KG1 (cell line): Measurements from ENCODE around the gene LGALS7B.
"Not testable (repeated sequence)": the region's sequence is repeated elsewhere in the genome, so short reads cannot be mapped to it uniquely, and the experiment has no call there.

Experiments
- DNase-seq: peaks from one replicate; lab custom pipeline; 2025; lab: John Stamatoyannopoulos, UW

The LGALS7B gene

GRCh38 chr19:38821230-38821825 lies 32.3 kb downstream of the LGALS7B start:
- not testable (repeated sequence) for DNase-seq

GRCh38 chr19:38825936-38826335 lies 36.9 kb downstream of the LGALS7B start:
- not testable (repeated sequence) for DNase-seq

DNA sequence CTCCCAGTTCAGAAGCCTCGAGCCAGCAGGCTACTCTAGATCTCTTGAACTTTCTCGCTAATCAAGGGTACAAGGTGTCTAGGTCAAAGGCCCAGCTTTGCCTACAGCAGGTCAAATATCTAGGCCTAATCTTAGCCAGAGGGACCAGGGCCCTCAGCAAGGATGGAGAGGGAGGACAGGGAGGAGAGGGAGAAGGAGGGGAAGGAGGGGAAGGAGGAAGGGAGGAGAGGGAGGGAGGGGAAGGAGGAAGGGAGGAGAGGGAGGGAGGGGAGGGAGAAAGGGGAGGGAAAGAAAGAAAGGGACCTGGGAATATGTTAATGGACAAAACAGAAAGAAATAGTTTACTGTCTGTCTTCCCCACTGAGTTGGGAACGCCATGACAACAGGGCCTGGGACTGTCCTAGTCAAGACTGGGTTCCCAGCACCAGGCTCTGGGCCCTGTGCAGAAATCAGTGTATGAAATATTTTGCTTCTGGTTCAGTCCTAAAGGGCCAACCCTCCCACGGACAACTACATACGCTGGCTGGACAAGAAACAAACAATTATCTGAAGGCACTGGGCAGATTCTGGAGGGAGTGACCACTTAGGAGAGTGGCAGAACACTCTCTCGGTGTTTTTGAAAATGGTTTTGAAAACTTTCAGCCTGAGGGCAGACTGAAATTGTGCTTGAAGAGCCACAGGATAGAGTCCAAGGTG lies 38.0 kb downstream of the LGALS7B start:
- DNase-seq = no peak

GRCh38 chr19:38829203-38829602 lies 40.2 kb downstream of the LGALS7B start:
- DNase-seq = not testable (repeated sequence)

- DNase-seq = no peak
These were observed 41.2 kb downstream of the LGALS7B start for GRCh38 chr19:38830039-38830733.

DNA sequence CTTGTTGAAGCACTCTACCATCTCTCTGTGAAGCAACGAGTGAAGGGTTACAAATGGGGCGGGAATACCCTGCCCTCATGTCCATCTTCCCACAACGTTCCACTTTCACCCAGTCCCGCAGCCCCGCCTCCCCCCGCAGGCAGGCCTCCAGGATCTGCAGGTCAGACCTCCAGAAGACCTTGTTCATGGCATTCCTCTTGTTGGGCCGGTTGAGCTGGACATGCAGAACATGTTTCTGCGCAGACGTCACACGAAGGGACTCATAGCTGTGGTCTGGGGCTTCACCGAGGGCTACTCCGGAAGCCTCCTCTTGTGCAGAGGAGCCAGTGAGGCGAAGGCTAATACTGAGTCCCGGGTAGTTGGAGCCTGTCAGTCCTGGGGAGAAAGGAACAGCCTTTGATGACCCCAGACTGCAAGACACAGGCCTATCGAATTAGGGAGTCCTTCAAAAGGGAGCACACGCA lies 42.2 kb downstream of the LGALS7B start:
- DNase-seq = no peak

DNA sequence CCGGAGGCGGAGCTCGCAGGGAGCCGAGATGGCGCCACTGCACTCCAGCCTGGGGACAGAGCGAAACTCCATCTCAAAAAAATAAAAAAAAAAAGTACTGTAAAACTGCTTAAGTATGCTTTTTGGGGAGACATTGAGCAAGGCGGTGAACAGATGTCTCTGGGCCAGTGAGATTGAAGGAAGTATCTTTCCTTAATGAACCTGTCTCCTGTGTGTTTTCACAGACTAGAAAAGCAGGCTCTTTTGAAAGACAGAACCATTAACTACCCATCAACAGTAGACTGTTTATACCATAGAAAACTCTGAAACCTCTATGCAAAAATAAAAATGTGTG lies 44.1 kb downstream of the LGALS7B start:
- DNase-seq = no peak

DNA sequence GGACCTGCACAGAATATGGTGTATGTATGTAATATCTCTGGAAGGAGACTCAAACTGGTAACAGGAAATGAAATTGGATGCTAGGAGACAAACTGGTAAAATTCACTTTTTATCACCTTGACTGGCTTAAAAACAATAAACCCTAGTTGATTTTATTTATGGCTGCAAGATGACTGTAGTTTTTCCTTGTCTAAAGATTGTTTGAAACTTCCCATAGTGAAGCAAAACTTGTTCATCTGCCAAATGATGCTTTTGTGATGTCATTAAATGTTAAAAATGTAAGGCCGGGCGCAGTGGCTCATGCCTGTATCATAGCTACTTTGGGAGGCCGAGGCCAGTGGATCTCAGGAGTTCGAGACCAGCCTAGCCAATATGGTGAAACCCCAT lies 45.1 kb downstream of the LGALS7B start:
- no peak for DNase-seq

GRCh38 chr19:38834590-38834989 lies 45.6 kb downstream of the LGALS7B start:
- no peak for DNase-seq

GRCh38 chr19:38836159-38836982 lies 47.4 kb downstream of the LGALS7B start:
- no peak for DNase-seq

DNA sequence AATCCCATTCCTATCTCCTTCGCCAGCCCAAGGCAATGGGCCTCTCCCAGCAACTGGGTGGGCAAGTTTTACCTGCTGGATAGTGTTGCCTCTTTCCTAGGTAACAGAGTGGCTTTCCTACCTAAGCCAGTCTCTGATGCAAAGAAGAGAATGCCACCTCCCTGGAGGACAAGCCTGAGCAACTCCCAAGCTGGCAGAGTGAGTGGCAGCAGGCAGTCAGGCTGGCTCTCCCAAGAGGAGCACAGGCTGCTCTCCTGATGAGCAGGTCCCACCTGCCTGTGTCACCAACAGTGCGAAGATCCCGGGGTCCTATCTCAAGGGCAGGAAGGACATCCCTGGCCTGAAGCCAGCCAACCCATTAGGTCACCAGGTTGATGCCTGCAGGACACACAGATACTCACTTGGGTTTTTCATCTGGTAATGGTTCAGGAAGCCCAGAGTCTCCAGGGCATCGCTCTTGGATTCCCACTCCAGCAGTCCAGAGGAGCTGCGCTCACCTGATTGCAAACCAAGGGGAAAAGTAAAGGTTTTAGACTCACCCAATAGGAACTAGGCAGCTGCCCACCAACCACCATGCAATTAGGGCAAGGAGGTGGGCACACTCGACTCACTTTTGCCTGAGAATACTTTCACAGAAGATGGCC lies 48.1 kb downstream of the LGALS7B start:
- no peak for DNase-seq

- no peak for DNase-seq
These were observed 48.7 kb downstream of the LGALS7B start for GRCh38 chr19:38837656-38838121.

DNA sequence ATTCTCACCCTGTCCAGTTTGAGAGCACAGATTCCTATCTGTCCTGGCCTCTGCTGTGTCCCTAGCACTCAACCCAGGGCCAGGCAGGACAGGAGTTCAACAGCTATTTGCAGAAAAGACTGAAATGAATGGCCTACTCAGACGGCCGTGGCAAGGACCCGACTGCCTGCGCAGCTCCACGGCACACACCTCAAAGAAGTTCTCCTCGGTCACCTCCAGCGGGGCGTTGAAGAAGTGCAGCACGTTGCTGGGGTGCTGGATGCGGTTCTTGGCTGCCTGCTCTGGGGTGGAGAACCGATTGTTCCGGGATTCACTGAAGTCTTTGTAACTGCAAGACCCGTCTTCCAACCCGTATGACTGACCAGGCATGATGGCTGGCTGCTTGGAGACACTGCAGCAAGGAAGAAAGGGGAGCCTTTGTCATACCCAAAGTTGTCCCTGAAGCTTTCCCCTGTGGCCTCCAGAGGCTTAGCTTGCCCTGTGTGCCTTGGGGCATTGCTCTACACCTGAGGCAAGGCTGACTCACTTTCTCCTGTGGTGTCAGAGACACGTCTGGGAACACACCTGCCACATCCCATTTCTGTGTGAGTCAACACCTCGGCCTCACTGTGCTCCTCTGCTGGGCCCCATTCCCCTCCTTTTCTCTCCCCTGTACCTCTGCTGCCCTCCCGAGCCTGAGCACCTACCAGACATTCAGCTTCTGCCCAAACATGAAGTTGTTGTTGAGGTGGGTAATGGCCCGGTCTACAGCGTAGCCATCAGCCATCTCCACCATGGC lies 49.4 kb downstream of the LGALS7B start:
- no peak for DNase-seq

- DNase-seq = no peak
These were observed 50.2 kb downstream of the LGALS7B start for GRCh38 chr19:38838986-38839761.

DNA sequence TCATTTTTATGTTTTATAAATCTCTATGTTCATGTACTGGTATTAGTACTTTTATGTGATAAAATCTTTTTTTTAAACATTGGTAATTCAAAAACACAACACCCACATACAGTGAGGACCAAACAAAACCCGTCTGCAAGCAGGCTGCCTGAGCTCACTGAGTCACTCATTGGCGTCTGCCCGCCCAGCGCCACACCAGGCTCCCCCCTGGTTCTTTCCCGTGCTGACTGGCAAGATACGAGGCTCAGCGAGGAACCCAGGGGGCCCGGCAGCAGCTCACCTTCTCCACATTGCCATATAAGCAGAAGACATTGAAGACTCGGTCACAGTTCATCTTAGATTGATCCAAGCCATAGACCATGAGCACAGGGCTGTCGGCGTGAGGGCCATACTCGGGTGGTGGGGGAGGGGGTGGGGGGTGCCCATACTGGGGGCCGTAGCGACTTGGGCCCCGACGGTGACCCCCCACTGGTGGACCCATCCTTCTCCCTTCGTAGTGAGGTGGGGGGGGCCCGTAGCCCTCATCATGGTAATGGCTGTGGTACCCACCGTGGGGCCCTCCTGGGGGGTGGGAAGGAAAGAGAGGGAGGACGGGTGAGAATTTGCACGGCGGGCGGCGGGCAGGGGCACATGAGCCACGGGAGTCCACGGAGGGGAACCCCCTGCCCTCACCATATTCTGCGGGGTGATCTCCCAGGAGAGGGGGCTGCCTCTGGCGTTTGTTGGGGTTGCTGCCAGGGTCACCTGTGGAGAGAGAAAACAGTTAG lies 51.0 kb downstream of the LGALS7B start:
- no peak for DNase-seq

GRCh38 chr19:38840583-38840968 lies 51.6 kb downstream of the LGALS7B start:
- no peak for DNase-seq
